Measurements from ENCODE around the gene TCIRG1. TPM values are rescaled to one million over a fixed set of nuclear protein-coding genes. Genes with fewer than 3 reads are reported as not detected.

Gene TCIRG1
- total RNA-seq, 1 donor from 2014 or later, result 10.7 TPM

DNA sequence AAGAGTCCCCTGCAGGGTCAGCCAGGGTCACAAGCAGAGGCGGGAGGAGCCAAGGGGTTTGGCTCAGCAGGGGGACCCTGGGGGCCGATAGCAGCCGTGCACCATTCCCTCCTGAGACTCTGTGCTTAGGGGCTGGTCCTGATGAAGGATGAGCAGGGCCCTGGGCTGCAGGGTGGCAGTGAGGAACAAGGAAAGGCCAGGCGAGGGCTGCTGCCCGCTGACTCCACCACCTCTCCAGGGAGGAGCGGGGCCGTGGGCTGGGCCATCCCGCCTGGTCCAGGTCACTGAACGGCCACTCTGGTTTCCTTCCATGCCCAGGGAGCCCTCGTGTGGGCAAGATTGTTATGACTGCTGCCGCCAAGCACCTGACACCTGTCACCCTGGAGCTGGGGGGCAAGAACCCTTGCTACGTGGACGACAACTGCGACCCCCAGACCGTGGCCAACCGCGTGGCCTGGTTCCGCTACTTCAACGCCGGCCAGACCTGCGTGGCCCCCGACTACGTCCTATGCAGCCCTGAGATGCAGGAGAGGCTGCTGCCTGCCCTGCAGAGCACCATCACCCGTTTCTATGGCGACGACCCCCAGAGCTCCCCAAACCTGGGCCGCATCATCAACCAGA, 17.5 kb upstream of the TCIRG1 start:
- DNase-seq (ENCODE audit: low spot score), result peak; percentile 67
- H3K36me3 ChIP-seq, result no peaks in the 10 kb centered on the region
- no peak overlapping the region for H2AFZ ChIP-seq (replicated peaks)
- H3K36me3 Mint-ChIP-seq, result peaks cover 16% of the 10 kb centered on the region
- no peaks in the 10 kb centered on the region for H3K9me3 ChIP-seq (ENCODE audit: low read depth)
- H3K27me3 Mint-ChIP-seq (ENCODE audit: insufficient read depth, low read depth), result peaks cover 2% of the 10 kb centered on the region
- H3K4me1 Mint-ChIP-seq, result peaks cover 26% of the 10 kb centered on the region
- H4K20me1 ChIP-seq (ENCODE audit: low read depth), result no peaks in the 10 kb centered on the region
- H3K27ac Mint-ChIP-seq, result peak overlapping the region; percentile 78
- H3K27ac ChIP-seq, result no peak overlapping the region
- H3K4me3 Mint-ChIP-seq, result no peak overlapping the region
- no peak overlapping the region for H3K4me3 ChIP-seq
- peak overlapping the region; percentile 64 for H3K4me2 ChIP-seq
- H3K27me3 ChIP-seq, result no peaks in the 10 kb centered on the region
- H3K9ac ChIP-seq, result no peak overlapping the region
- no peaks in the 10 kb centered on the region for H3K79me2 ChIP-seq (ENCODE audit: low read depth)
- TF ChIP-seq EZH2 (IDR thresholded peaks at IDR 0.05), result no peak
- TF ChIP-seq, protein P1, sequence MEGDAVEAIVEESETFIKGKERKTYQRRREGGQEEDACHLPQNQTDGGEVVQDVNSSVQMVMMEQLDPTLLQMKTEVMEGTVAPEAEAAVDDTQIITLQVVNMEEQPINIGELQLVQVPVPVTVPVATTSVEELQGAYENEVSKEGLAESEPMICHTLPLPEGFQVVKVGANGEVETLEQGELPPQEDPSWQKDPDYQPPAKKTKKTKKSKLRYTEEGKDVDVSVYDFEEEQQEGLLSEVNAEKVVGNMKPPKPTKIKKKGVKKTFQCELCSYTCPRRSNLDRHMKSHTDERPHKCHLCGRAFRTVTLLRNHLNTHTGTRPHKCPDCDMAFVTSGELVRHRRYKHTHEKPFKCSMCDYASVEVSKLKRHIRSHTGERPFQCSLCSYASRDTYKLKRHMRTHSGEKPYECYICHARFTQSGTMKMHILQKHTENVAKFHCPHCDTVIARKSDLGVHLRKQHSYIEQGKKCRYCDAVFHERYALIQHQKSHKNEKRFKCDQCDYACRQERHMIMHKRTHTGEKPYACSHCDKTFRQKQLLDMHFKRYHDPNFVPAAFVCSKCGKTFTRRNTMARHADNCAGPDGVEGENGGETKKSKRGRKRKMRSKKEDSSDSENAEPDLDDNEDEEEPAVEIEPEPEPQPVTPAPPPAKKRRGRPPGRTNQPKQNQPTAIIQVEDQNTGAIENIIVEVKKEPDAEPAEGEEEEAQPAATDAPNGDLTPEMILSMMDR (IDR thresholded peaks at IDR 0.05), result peak; percentile 31
- H3K4me1 ChIP-seq, result peaks cover 9% of the 10 kb centered on the region
- peaks cover 6% of the 10 kb centered on the region for H3K9me3 Mint-ChIP-seq
- H3F3A ChIP-seq (ENCODE audit: low read depth), result peaks cover 14% of the 10 kb centered on the region

DNA sequence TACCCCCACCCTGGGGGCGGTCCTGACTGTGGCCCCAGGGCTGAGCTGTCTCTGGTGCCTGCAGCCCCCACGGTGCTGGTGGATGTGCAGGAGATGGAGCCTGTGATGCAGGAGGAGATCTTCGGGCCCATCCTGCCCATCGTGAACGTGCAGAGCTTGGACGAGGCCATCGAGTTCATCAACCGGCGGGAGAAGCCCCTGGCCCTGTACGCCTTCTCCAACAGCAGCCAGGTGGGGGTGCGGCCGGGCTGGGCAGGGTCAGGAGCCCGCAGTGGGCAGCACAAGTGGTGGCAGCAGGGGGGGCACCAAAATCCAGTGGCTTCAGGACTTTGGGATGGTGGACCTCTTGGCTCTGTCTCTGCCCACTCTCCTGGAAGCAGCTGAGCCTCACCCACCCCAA, 16.3 kb upstream of the TCIRG1 start:
- peaks cover 5% of the 10 kb centered on the region for H3K27me3 Mint-ChIP-seq (ENCODE audit: insufficient read depth, low read depth)
- no peaks in the 10 kb centered on the region for H3K36me3 ChIP-seq
- H3K27ac Mint-ChIP-seq, result no peak overlapping the region
- TF ChIP-seq EZH2 (IDR thresholded peaks at IDR 0.05) (no peak), EZH2phosphoT487 (IDR thresholded peaks at IDR 0.05) (no peak)
- TF ChIP-seq, protein P1 (IDR thresholded peaks at IDR 0.05), result no peak
- no peaks in the 10 kb centered on the region for H3K27me3 ChIP-seq
- no peak overlapping the region for H3K27ac ChIP-seq
- no peak overlapping the region for H3K4me3 ChIP-seq
- H3K4me1 Mint-ChIP-seq, result peaks cover 20% of the 10 kb centered on the region
- no peak overlapping the region for H3K9ac ChIP-seq
- H3F3A ChIP-seq (ENCODE audit: low read depth), result peaks cover 14% of the 10 kb centered on the region
- H3K36me3 Mint-ChIP-seq, result peaks cover 17% of the 10 kb centered on the region
- H3K4me3 Mint-ChIP-seq, result no peak overlapping the region
- no peak overlapping the region for H3K4me2 ChIP-seq
- H3K9me3 Mint-ChIP-seq, result peaks cover 6% of the 10 kb centered on the region
- no peaks in the 10 kb centered on the region for H4K20me1 ChIP-seq (ENCODE audit: low read depth)
- H3K79me2 ChIP-seq (ENCODE audit: low read depth), result no peaks in the 10 kb centered on the region
- H2AFZ ChIP-seq (replicated peaks), result no peak overlapping the region
- no peak for DNase-seq (ENCODE audit: low spot score)
- H3K4me1 ChIP-seq, result peaks cover 9% of the 10 kb centered on the region
- H3K9me3 ChIP-seq (ENCODE audit: low read depth), result no peaks in the 10 kb centered on the region

DNA sequence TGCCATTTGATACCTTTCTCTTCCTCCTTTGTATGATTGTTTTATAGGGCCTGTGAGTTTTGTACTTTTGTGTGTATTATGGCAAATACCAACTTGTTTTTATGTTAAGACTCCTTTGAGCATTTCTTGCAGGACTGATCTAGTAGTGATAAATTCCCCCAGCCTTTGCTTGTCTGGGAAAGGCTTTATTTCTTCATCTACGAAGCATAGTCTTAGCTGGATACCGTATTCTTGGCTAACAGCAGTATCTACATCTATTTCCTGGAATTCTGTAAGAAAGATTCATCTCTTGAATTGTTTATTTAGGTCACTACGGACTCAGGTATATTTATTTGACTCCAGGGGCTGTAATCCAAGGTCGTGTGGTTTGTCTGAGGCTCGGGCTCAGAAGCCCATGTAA, 14.3 kb upstream of the TCIRG1 start:
- no peak for DNase-seq (ENCODE audit: low spot score)
- Mint-ChIP-seq H3K4me1 (peaks cover 24% of the 10 kb centered on the region), H3K36me3 (peaks cover 17% of the 10 kb centered on the region), H3K27me3 (ENCODE audit: insufficient read depth, low read depth) (peaks cover 10% of the 10 kb centered on the region), H3K9me3 (peaks cover 6% of the 10 kb centered on the region), H3K27ac (no peak overlapping the region), H3K4me3 (no peak overlapping the region)
- H3K36me3 ChIP-seq, result no peaks in the 10 kb centered on the region
- H3F3A ChIP-seq (ENCODE audit: low read depth), result peaks cover 14% of the 10 kb centered on the region
- no peak overlapping the region for H3K9ac ChIP-seq
- H2AFZ ChIP-seq (replicated peaks), result no peak overlapping the region
- H3K79me2 ChIP-seq (ENCODE audit: low read depth), result peaks cover 10% of the 10 kb centered on the region
- no peaks in the 10 kb centered on the region for H4K20me1 ChIP-seq (ENCODE audit: low read depth)
- no peaks in the 10 kb centered on the region for H3K27me3 ChIP-seq
- H3K4me1 ChIP-seq, result peaks cover 12% of the 10 kb centered on the region
- TF ChIP-seq, protein P1 (IDR thresholded peaks at IDR 0.05), result no peak
- TF ChIP-seq EZH2 (IDR thresholded peaks at IDR 0.05) (no peak), EZH2phosphoT487 (IDR thresholded peaks at IDR 0.05) (no peak)
- H3K9me3 ChIP-seq (ENCODE audit: low read depth), result no peaks in the 10 kb centered on the region
- no peak overlapping the region for H3K27ac ChIP-seq
- H3K4me2 ChIP-seq, result no peak overlapping the region
- no peak overlapping the region for H3K4me3 ChIP-seq

Data from neural progenitor cell (in vitro differentiated cells).